Tongue (tissue), 2 donors: Measurements from ENCODE around the gene CDK14. TPM values are rescaled to one million over a fixed set of nuclear protein-coding genes. Genes with fewer than 3 reads are reported as not detected.
"Not testable (repeated sequence)": the region's sequence is repeated elsewhere in the genome, so short reads cannot be mapped to it uniquely, and the experiment has no call there.

ENCODE experiments used
- DNase-seq: peaks from one replicate; pipeline ENCODE4 v3.0.0-alpha.2; 2015
- total RNA-seq: library from RNA; depleted of rRNA; stranded (reverse); fragments of >200 nt; gene quantifications from one replicate; pipeline ENCODE4 v1.2.3, GENCODE V29; 2014

The CDK14 gene
- total RNA-seq, 1 donor from 2014 or later: 29.3 TPM

- DNase-seq: no peak
Measured at GRCh38 chr7:90903841-90904240, 307.7 kb downstream of the CDK14 start.

DNA sequence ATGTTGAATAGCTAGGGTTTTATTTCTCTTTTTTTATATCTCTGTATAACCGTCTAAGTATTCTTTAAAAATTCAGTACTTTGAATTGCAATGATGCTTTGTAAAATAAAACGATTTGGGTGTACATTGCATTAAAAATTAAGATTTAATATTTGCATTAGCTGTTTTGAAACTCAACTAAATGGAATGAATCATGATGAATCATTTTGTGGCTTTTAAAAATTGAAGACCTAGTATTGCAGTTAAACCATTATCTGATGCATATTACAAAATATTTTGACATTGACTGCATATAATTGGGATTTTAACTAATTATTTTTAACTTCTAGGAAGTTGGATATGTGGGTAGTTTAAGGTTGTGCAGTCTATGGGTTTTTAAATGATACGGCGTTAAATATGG lies 314.0 kb downstream of the CDK14 start:
- no peak for DNase-seq

DNA sequence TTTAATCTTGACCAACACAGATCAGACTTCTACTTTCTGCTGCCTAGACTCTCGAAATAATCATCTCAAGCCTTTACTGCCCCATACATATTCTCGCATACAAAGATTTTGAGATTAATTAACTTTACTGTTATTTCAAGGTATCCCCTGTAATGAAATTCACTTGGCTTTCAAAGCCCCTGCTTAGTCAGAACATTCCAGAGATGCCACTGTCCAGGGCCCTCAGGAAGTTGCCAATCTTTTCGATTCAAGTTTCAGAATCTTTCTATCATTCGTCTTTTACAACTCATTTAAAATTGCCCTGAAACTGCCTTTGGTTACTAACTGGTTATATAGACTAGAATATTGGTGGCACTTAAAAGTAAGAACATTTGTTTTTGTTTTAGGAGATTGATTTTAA lies 320.2 kb downstream of the CDK14 start:
- no peak for DNase-seq

DNA sequence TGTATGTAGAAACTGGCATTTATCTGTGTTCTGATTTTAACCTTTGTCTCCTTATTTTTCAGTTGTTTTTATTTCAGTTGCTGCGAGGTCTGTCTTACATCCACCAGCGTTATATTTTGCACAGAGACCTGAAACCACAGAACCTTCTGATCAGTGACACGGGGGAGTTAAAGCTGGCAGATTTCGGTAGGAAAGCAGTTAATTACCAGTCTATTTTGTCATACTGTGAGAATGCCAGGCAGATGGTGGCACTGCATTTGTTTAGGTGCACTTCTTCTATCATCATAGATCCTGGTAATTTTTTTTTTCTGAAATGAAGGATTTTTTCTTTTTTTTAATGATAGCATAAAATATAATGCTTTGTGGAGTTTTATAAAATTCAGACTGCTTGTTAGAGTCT lies 321.4 kb downstream of the CDK14 start:
- DNase-seq: no peak

GRCh38 chr7:90918303-90918702 lies 322.2 kb downstream of the CDK14 start:
- DNase-seq: no peak

- DNase-seq: no peak
Measured at GRCh38 chr7:90919816-90920215, 323.7 kb downstream of the CDK14 start.

- DNase-seq: no peak
Measured at GRCh38 chr7:90920336-90920735, 324.2 kb downstream of the CDK14 start.

- DNase-seq: no peak
Measured at GRCh38 chr7:90923541-90923997, 327.4 kb downstream of the CDK14 start.

DNA sequence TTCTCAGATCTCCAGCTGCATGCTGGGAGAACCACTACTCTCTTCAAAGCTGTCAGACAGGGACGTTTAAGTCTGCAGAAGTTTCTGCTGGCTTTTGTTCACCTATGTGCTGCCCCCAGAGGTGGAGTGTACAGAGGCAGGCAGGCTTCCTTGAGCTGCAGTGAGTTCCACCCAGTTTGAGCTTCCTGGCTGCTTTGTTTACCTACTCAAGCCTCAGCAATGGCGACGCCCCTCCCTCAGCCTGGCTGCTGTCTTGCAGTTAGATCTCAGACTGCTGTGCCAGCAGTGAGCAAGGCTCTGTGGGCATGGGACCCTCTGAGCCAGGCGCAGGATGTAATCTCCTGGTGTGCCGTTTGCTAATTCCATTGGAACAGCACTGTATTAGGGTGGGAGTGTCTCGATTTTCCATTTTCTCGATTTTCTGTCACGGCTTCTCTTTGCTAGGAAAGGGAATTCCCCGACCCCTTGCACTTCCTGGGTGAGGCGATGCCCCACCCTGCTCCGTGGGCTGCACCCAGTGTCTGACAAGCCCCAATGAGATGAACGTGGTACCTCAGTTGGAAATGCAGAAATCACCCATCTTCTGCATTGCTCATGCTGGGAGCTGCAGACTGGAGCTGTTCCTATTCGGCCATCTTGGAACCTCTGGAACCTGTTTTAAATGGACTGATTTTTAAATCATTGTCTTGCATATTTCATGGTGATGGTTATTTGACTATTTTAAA lies 332.7 kb downstream of the CDK14 start:
- DNase-seq: not testable (repeated sequence)

- DNase-seq: peak; percentile 72
Measured at GRCh38 chr7:90931986-90932916, 336.1 kb downstream of the CDK14 start.

GRCh38 chr7:90933041-90933440 lies 336.9 kb downstream of the CDK14 start:
- no peak for DNase-seq

GRCh38 chr7:90933984-90934383 lies 337.9 kb downstream of the CDK14 start:
- no peak for DNase-seq

DNA sequence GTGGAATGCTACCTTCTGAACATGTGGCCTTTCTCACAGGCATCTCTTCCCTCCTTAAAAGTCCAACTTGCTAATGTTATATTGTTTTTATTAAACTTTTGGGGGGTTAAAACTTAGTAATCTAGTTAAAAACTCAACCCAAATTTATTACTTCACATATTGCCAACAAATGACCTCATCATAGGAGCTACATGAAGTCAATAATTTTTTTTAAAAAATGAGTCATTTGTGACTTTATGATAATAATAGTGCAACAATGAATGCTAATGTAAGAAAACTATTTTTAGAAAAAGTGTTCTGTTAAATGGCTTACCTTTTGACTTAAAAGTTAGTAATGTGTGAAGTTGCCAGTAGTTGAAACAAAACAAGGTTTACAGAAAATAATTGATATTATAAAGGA lies 342.2 kb downstream of the CDK14 start:
- DNase-seq: no peak

- no peak for DNase-seq
Measured at GRCh38 chr7:90939666-90940065, 343.5 kb downstream of the CDK14 start.

GRCh38 chr7:90944021-90944420 lies 347.9 kb downstream of the CDK14 start:
- no peak for DNase-seq

GRCh38 chr7:90945104-90945787 lies 349.1 kb downstream of the CDK14 start:
- DNase-seq: peak; percentile 56

GRCh38 chr7:90946730-90947501 lies 350.8 kb downstream of the CDK14 start:
- no peak for DNase-seq

DNA sequence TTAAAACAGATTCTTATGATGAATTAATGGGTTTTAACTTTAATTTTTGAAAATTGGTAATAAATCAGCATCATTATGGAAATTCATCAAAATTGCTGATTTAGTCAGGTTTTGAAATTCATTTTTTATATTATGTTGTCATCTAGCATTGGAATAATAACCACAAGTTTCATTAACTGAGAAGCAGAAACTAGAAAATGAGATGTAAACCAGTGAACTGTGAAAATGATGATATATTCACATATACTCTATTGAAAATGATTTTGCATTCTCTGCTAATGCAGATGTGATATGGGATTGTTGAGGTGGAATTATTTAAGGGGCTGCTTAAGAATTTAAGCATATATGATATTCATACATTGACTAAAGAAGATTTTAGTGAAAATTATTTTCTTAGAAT lies 352.0 kb downstream of the CDK14 start:
- no peak for DNase-seq

GRCh38 chr7:90951229-90951628 lies 355.1 kb downstream of the CDK14 start:
- no peak for DNase-seq

DNA sequence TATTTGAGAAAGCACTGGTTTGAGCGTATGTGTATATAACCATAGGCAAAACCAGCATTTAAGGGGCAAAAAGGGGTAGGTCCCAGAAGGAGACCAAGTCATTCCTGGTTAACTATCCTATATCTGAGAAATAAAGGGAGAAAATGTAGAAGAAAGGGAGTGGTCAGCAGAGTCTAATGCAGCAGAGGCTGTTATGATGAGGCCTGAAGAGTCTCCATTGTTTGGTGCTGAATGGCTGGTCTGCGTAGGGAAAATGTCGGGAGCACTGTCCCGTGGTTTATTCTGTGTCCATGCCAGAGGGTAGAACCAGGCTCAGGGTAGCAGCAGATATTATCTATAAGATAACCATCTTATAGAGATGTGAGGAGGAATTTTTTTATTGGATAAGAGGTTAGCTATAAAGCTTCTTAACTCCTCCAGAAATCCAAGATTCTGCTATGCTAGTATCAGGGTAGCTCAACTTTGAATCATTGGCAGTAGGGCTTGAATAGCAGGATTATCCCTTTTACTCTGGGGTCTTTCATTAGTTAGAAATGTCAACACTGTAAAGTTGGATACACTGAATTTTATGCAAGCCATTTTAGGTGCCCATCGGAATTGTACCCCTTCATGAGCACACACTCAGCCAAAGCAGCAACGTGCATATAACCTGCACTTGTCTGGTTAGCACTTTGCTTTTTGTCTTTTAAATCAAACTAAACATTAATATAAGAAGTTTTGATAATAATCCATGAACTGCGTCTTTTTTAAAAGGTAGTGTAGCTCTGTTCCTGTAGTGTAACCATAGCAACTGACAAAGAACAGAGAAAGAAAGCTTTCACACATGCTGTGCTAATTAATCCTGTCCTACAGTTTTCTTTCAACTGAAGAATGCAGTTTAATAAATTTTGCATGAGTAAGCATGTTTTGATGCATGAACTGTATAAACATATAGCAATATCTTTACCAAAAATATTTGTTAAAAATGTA lies 356.1 kb downstream of the CDK14 start:
- peak; percentile 11 for DNase-seq
